Activated CD4-positive, alpha-beta T cell treated with anti-CD3 and anti-CD28 coated beads, Interleukin-10, Interleukin-2, amounts not matched to agents 100 ng/mL and 50 ng/mL, durations not matched to agents 16 hours and 8 hours (primary cell): ENCODE data around the gene COL5A1.

Experiments
- DNase-seq: peaks from one replicate; pipeline ENCODE4 v3.0.0-alpha.2; 2020

The COL5A1 gene

GRCh38 chr9:134607971-134608370 lies 33.6 kb upstream of the COL5A1 start:
- DNase-seq = no peak

- DNase-seq = no peak
Observed at GRCh38 chr9:134611046-134611445, 30.6 kb upstream of the COL5A1 start.

GRCh38 chr9:134612309-134612708 lies 29.3 kb upstream of the COL5A1 start:
- no peak for DNase-seq

GRCh38 chr9:134612715-134613114 lies 28.9 kb upstream of the COL5A1 start:
- DNase-seq = no peak

GRCh38 chr9:134614256-134614655 lies 27.3 kb upstream of the COL5A1 start:
- DNase-seq = no peak

GRCh38 chr9:134616341-134616740 lies 25.3 kb upstream of the COL5A1 start:
- DNase-seq = no peak

- no peak for DNase-seq
Observed at GRCh38 chr9:134617246-134617645, 24.4 kb upstream of the COL5A1 start.

- no peak for DNase-seq
Observed at GRCh38 chr9:134617836-134618162, 23.8 kb upstream of the COL5A1 start.

GRCh38 chr9:134618163-134618832 lies 23.3 kb upstream of the COL5A1 start:
- DNase-seq = no peak

- DNase-seq = no peak
Observed at GRCh38 chr9:134618833-134619447, 22.7 kb upstream of the COL5A1 start.

GRCh38 chr9:134619448-134619982 lies 22.1 kb upstream of the COL5A1 start:
- no peak for DNase-seq

GRCh38 chr9:134619983-134620661 lies 21.5 kb upstream of the COL5A1 start:
- DNase-seq = no peak

GRCh38 chr9:134620751-134621557 lies 20.6 kb upstream of the COL5A1 start:
- DNase-seq = no peak

GRCh38 chr9:134621558-134622110 lies 20.0 kb upstream of the COL5A1 start:
- DNase-seq = no peak

- DNase-seq = no peak
Observed at GRCh38 chr9:134622896-134623257, 18.7 kb upstream of the COL5A1 start.

GRCh38 chr9:134623258-134624066 lies 18.1 kb upstream of the COL5A1 start:
- no peak for DNase-seq

GRCh38 chr9:134624137-134624591 lies 17.4 kb upstream of the COL5A1 start:
- no peak for DNase-seq

- no peak for DNase-seq
Observed at GRCh38 chr9:134624621-134625181, 16.9 kb upstream of the COL5A1 start.

GRCh38 chr9:134625361-134626068 lies 16.1 kb upstream of the COL5A1 start:
- no peak for DNase-seq

- DNase-seq = no peak
Observed at GRCh38 chr9:134626069-134626423, 15.6 kb upstream of the COL5A1 start.
